WTC11 (cell line): Measurements from ENCODE around the gene PRKACA. TPM values are rescaled to one million over a fixed set of nuclear protein-coding genes. Genes with fewer than 3 reads are reported as not detected.

Experiments
- ATAC-seq: fragments of 200-7000 bp; cut with Tn5 transposase; 2 replicates; pipeline ENCODE4 v1.10.0; 2021; ENCODE audit warnings: mild to moderate bottlenecking, moderate library complexity
- CTCF ChIA-PET: fragments of 300-600 bp; sonication (Branson Sonifier 250); formaldehyde crosslinking; loops from one replicate; lab custom pipeline; 2021; ENCODE audit warnings: antibody characterized with exemption; lab: Charles Lee
- POLR2A ChIA-PET: fragments of 350-600 bp; sonication (Branson Sonifier 250); formaldehyde crosslinking; loops from one replicate; lab custom pipeline; 2021; ENCODE audit warnings: antibody characterized with exemption; lab: Charles Lee
- DNase-seq: peaks from one replicate; pipeline ENCODE4 v3.0.0; 2021; ENCODE audit warnings: low spot score
- H3K27ac Mint-ChIP-seq: 2 replicates; pipeline ENCODE4 v1.8.0; 2021; ENCODE audit warnings: mixed read lengths
- H3K27me3 Mint-ChIP-seq: 2 replicates; pipeline ENCODE4 v1.8.0; 2021; ENCODE audit warnings: low read depth, mild to moderate bottlenecking, moderate library complexity, mixed read lengths
- H3K36me3 Mint-ChIP-seq: 2 replicates; pipeline ENCODE4 v1.8.0; 2021; ENCODE audit warnings: mixed read lengths
- H3K4me1 Mint-ChIP-seq: 2 replicates; pipeline ENCODE4 v1.8.0; 2022; ENCODE audit warnings: mixed read lengths
- H3K4me3 Mint-ChIP-seq: 2 replicates; pipeline ENCODE4 v1.8.0; 2021; ENCODE audit warnings: mild to moderate bottlenecking, moderate library complexity, mixed read lengths
- H3K9me3 Mint-ChIP-seq: 2 replicates; pipeline ENCODE4 v1.8.0; 2021; ENCODE audit warnings: mixed read lengths
- FOXJ3 ChIP-seq: sonication (generic); formaldehyde crosslinking; IDR thresholded peaks from 2 replicates; pipeline ENCODE4 v1.9.0; 2021; ENCODE audit warnings: missing genetic modification reagents, mild to moderate bottlenecking, borderline replicate concordance
- GRHL2 ChIP-seq: fragments of 250-450 bp; sonication (Bioruptor Pico); IDR thresholded peaks from 2 replicates; pipeline ENCODE4 v1.8.0; 2022; ENCODE audit warnings: mild to moderate bottlenecking, moderate library complexity; ENCODE audit not compliant: insufficient replicate concordance, severe bottlenecking
- MYBL2 ChIP-seq: sonication (generic); formaldehyde crosslinking; IDR thresholded peaks from 2 replicates; pipeline ENCODE4 v1.8.1; 2023; ENCODE audit warnings: mild to moderate bottlenecking, moderate library complexity, missing genetic modification reagents
- RORB ChIP-seq: fragments of 250-450 bp; sonication (Bioruptor Pico); IDR thresholded peaks from 2 replicates; pipeline ENCODE4 v1.9.0; 2021; ENCODE audit warnings: mild to moderate bottlenecking
- SOX15 ChIP-seq: fragments of 250-450 bp; sonication (Bioruptor Pico); IDR thresholded peaks from 2 replicates; pipeline ENCODE4 v1.9.0; 2021; ENCODE audit warnings: mild to moderate bottlenecking
- SP1 ChIP-seq: sonication (generic); formaldehyde crosslinking; conservative IDR thresholded peaks from 2 replicates; pipeline ENCODE4 v1.8.1; 2022; ENCODE audit warnings: missing genetic modification reagents
- TCF7 ChIP-seq: sonication (generic); formaldehyde crosslinking; IDR thresholded peaks from 2 replicates; pipeline ENCODE4 v1.8.0; 2022; ENCODE audit warnings: mild to moderate bottlenecking, low read depth, missing genetic modification reagents, moderate library complexity
- TEAD4 ChIP-seq: sonication (generic); formaldehyde crosslinking; IDR thresholded peaks from 2 replicates; pipeline ENCODE4 v1.8.0; 2022; ENCODE audit warnings: mild to moderate bottlenecking, missing genetic modification reagents
- TP53 ChIP-seq: sonication (generic); formaldehyde crosslinking; IDR thresholded peaks from 2 replicates; pipeline ENCODE4 v1.8.1; 2023; ENCODE audit warnings: mild to moderate bottlenecking, missing genetic modification reagents
- total RNA-seq: library from RNA; stranded (reverse); gene quantifications from 3 replicates; pipeline ENCODE4 v1.2.3, GENCODE V29; 2021
- TF ChIP-seq, protein P1 (sequence below): sonication (generic); formaldehyde crosslinking; conservative IDR thresholded peaks from 2 replicates; pipeline ENCODE4 v1.8.1; 2023; ENCODE audit warnings: mild to moderate bottlenecking, low read depth, missing genetic modification reagents, moderate library complexity
- TF ChIP-seq, protein P2 (sequence below): fragments of 250-450 bp; sonication (Bioruptor Pico); IDR thresholded peaks from 2 replicates; pipeline ENCODE4 v1.9.0; 2021; ENCODE audit warnings: mild to moderate bottlenecking
- TF ChIP-seq, protein P3 (sequence below): sonication (generic); formaldehyde crosslinking; IDR thresholded peaks from 2 replicates; pipeline ENCODE4 v1.8.0; 2022; ENCODE audit warnings: mild to moderate bottlenecking, missing genetic modification reagents
- TF ChIP-seq, protein P4 (sequence below): sonication (generic); formaldehyde crosslinking; IDR thresholded peaks from 2 replicates; pipeline ENCODE4 v1.8.1; 2022; ENCODE audit warnings: low read depth, mild to moderate bottlenecking, moderate library complexity, missing genetic modification reagents, borderline replicate concordance
- TF ChIP-seq, protein P5 (sequence below): sonication (generic); formaldehyde crosslinking; IDR thresholded peaks from 2 replicates; pipeline ENCODE4 v1.8.0; 2022; ENCODE audit warnings: mild to moderate bottlenecking, missing genetic modification reagents

PRKACA gene
- total RNA-seq, 1 experiment from 2014 or later, result 37.8 TPM

DNA sequence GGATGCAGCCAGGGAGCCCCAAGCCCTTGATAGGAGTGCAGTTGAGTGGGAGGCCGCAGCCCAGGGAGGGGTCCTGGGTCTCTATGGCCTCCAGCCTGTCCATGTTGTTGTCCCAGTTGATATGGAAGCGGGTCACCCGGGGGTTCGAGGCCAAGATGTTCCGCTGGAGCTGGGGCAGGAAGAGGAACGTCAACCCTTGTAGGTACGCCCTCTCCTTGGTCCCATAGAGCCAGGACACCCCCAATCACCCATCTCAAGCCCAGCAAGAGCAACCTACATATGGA is 2.9 kb upstream of the PRKACA start (continued):
- TF ChIP-seq, protein P1, sequence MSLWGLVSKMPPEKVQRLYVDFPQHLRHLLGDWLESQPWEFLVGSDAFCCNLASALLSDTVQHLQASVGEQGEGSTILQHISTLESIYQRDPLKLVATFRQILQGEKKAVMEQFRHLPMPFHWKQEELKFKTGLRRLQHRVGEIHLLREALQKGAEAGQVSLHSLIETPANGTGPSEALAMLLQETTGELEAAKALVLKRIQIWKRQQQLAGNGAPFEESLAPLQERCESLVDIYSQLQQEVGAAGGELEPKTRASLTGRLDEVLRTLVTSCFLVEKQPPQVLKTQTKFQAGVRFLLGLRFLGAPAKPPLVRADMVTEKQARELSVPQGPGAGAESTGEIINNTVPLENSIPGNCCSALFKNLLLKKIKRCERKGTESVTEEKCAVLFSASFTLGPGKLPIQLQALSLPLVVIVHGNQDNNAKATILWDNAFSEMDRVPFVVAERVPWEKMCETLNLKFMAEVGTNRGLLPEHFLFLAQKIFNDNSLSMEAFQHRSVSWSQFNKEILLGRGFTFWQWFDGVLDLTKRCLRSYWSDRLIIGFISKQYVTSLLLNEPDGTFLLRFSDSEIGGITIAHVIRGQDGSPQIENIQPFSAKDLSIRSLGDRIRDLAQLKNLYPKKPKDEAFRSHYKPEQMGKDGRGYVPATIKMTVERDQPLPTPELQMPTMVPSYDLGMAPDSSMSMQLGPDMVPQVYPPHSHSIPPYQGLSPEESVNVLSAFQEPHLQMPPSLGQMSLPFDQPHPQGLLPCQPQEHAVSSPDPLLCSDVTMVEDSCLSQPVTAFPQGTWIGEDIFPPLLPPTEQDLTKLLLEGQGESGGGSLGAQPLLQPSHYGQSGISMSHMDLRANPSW (CRISPR knock-in tag), result no peak
- TF ChIP-seq, protein P2, sequence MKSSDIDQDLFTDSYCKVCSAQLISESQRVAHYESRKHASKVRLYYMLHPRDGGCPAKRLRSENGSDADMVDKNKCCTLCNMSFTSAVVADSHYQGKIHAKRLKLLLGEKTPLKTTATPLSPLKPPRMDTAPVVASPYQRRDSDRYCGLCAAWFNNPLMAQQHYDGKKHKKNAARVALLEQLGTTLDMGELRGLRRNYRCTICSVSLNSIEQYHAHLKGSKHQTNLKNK (CRISPR knock-in tag), result no peak
- TF ChIP-seq, protein P3, sequence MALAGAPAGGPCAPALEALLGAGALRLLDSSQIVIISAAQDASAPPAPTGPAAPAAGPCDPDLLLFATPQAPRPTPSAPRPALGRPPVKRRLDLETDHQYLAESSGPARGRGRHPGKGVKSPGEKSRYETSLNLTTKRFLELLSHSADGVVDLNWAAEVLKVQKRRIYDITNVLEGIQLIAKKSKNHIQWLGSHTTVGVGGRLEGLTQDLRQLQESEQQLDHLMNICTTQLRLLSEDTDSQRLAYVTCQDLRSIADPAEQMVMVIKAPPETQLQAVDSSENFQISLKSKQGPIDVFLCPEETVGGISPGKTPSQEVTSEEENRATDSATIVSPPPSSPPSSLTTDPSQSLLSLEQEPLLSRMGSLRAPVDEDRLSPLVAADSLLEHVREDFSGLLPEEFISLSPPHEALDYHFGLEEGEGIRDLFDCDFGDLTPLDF (CRISPR knock-in tag), result no peak
- no peak for TF ChIP-seq TEAD4 (CRISPR knock-in tag)
- TF ChIP-seq, all 79 proteins: peak for 0

DNA sequence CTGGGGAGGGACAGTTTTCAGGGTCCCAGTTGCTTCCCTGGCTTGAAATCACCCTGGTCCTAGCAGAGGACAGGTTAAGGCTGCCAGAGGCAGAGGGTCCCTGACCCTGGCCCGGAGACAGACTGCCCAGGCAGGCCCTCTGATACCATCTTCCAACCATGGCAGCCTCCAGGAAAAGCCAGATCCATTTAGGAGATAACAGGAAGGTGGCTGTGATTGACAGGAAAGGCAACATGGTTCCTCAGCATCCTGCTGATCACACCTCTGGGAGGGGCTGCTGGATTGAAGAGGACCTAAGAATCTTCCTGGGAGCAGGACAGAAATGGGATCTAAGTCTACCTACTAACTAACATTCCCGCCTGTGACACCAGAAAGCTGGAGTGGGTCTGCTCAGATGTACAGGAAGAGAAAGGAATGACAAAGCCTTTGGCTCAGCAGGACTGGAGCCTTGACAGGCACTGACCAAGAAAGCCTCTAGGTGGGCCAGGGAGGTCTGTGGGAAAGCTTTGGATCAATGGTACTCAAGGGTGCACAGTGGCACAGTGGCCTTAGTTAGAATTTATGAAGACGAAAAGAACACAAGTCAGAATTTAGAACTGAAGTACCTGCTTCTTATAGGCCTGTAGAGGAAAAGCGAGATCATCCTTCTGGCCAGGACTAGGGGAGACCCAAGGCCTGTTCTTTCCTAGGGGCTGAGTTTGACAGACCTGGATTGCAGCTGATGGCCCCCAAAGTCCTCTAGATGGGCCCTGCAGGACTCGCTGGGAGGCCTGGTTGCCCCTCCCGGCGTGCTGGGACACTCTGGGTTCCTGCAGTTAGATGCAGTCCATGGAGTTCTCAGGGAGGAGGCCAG is 2.3 kb upstream of the PRKACA start:
- Mint-ChIP-seq H3K4me1 (peaks cover 20% of the 10 kb centered on the region), H3K9me3 (no peaks in the 10 kb centered on the region), H3K36me3 (peaks cover 12% of the 10 kb centered on the region), H3K27ac (no peak overlapping the region), H3K4me3 (no peak overlapping the region), H3K27me3 (0 out of 2 replicates have a peak, but pooled peaks cover 7% of the 10 kb centered on the region)
- ATAC-seq (no peak), DNase-seq (no peak)
- CTCF ChIA-PET, result no interaction called here
- TF ChIP-seq SOX15 (CRISPR knock-in tag) (no peak), TCF7 (no peak)
- POLR2A ChIA-PET, result no interaction called here

DNA sequence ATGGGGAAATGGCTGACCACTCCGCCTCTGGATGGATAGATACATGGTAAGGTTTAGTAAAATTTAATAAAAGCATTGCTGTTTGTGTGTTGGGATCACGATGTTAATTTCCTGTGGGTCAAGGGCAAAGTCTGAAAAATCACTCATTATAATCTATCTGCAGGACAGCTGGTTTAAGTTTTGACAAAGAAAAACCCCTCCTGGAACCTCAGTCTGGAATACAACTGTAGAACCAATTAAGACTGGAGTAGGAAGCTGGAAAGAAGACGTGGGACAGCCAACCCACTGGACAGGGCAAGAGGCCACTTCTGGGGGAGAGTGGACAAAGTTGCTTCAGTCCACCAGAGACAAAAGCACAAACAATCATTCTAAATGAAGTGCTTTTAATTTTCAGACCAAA is 1.6 kb upstream of the PRKACA start:
- DNase-seq (no peak), ATAC-seq (no peak)
- ChIA-PET POLR2A (no interaction called here), CTCF (interaction anchor here (1.1 kb wide), 1 partner anchor 17 kb away, joined by 3 read pairs; the partner anchor contains the start of gene ASF1B)
- TF ChIP-seq RORB, result no peak
- TF ChIP-seq, protein P4, sequence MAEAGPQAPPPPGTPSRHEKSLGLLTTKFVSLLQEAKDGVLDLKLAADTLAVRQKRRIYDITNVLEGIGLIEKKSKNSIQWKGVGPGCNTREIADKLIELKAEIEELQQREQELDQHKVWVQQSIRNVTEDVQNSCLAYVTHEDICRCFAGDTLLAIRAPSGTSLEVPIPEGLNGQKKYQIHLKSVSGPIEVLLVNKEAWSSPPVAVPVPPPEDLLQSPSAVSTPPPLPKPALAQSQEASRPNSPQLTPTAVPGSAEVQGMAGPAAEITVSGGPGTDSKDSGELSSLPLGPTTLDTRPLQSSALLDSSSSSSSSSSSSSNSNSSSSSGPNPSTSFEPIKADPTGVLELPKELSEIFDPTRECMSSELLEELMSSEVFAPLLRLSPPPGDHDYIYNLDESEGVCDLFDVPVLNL (CRISPR knock-in tag), result no peak
- no peak for TF ChIP-seq TP53 (CRISPR knock-in tag)
- TF ChIP-seq FOXJ3 (CRISPR knock-in tag), result no peak
- TF ChIP-seq GRHL2 (CRISPR knock-in tag), result no peak
- no peak for TF ChIP-seq MYBL2 (CRISPR knock-in tag)
- TF ChIP-seq, protein P5, sequence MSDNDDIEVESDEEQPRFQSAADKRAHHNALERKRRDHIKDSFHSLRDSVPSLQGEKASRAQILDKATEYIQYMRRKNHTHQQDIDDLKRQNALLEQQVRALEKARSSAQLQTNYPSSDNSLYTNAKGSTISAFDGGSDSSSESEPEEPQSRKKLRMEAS (CRISPR knock-in tag), result no peak
- no peak for TF ChIP-seq SP1 (CRISPR knock-in tag)
- TF ChIP-seq, protein P2 (CRISPR knock-in tag), result no peak
- peaks cover 6% of the 10 kb centered on the region; the same call in 1 of the 2 replicates for H3K36me3 Mint-ChIP-seq
- peak overlapping the region; percentile 98; the same call in 1 of the 2 replicates for H3K27ac Mint-ChIP-seq
- H3K4me1 Mint-ChIP-seq, result peaks cover 20% of the 10 kb centered on the region
- H3K9me3 Mint-ChIP-seq, result no peaks in the 10 kb centered on the region
- peak overlapping the region; percentile 90 for H3K4me3 Mint-ChIP-seq
- 0 out of 2 replicates have a peak, but pooled peaks cover 7% of the 10 kb centered on the region for H3K27me3 Mint-ChIP-seq
